Hepatocyte (in vitro differentiated cells): ENCODE results near the gene CMSS1. TPM values are rescaled to one million over a fixed set of nuclear protein-coding genes. Genes with fewer than 3 reads are reported as not detected.

Experiments
- DNase-seq: peaks from one replicate; pipeline ENCODE4 v3.0.0-alpha.2; 2016; ENCODE audit warnings: low spot score
- H2AFZ ChIP-seq: fragments of 200-600 bp; sonication (generic); 2 replicates; pipeline ENCODE4 v1.6.0; 2016; ENCODE audit warnings: antibody characterized with exemption, mild to moderate bottlenecking
- H3K27ac ChIP-seq: fragments of 200-600 bp; sonication (generic); 2 replicates; pipeline ENCODE4 v1.5.1; 2016; ENCODE audit warnings: mild to moderate bottlenecking
- H3K27me3 ChIP-seq: fragments of 200-600 bp; sonication (generic); 2 replicates; pipeline ENCODE4 v1.6.1; 2016
- H3K36me3 ChIP-seq: fragments of 200-600 bp; sonication (generic); replicated peaks from 2 replicates; pipeline ENCODE4 v1.5.1; 2016; ENCODE audit warnings: low read depth; ENCODE audit not compliant: insufficient read depth
- H3K4me1 ChIP-seq: fragments of 200-600 bp; sonication (generic); 2 replicates; pipeline ENCODE4 v1.5.1; 2016; ENCODE audit warnings: mild to moderate bottlenecking, moderate library complexity; ENCODE audit not compliant: insufficient read depth
- H3K4me2 ChIP-seq: fragments of 200-600 bp; sonication (generic); 2 replicates; pipeline ENCODE4 v1.6.0; 2016
- H3K4me3 ChIP-seq: fragments of 200-600 bp; sonication (generic); 2 replicates; pipeline ENCODE4 v1.5.1; 2016; ENCODE audit warnings: mild to moderate bottlenecking
- H3K79me2 ChIP-seq: fragments of 200-600 bp; sonication (generic); 2 replicates; pipeline ENCODE4 v1.6.0; 2017; ENCODE audit warnings: mild to moderate bottlenecking
- H3K9me2 ChIP-seq: fragments of 200-600 bp; sonication (generic); replicated peaks from 2 replicates; pipeline ENCODE4 v1.6.0; 2017; ENCODE audit warnings: mild to moderate bottlenecking; ENCODE audit not compliant: insufficient read depth
- H3K9me3 ChIP-seq: fragments of 200-600 bp; sonication (generic); 2 replicates; pipeline ENCODE4 v1.5.1; 2016; ENCODE audit warnings: low read depth, mild to moderate bottlenecking
- H4K20me1 ChIP-seq: fragments of 200-600 bp; sonication (generic); 2 replicates; pipeline ENCODE4 v1.6.0; 2016; ENCODE audit warnings: mild to moderate bottlenecking; ENCODE audit not compliant: insufficient read depth, poor library complexity, severe bottlenecking
- CTCF ChIP-seq: fragments of 200-600 bp; sonication (generic); IDR thresholded peaks from 2 replicates; pipeline ENCODE4 v1.5.1; 2016; ENCODE audit warnings: antibody characterized with exemption, mild to moderate bottlenecking; ENCODE audit not compliant: poor library complexity
- EZH2 ChIP-seq: fragments of 200-600 bp; sonication (generic); IDR thresholded peaks from 2 replicates; pipeline ENCODE4 v1.6.1; 2016; ENCODE audit warnings: antibody characterized with exemption, mild to moderate bottlenecking, borderline replicate concordance
- EZH2phosphoT487 ChIP-seq: fragments of 200-600 bp; sonication (generic); IDR thresholded peaks from one replicate; pipeline ENCODE4 v1.6.1; 2018; ENCODE audit warnings: antibody characterized with exemption, mild to moderate bottlenecking, low read depth, moderate library complexity; ENCODE audit not compliant: unreplicated experiment, severe bottlenecking
- WGBS: methylation state at CpG from one replicate; pipeline ENCODE4 v1.1.6; 2016; ENCODE audit warnings: low lambda C conversion rate; ENCODE audit errors: missing lambda C conversion rate; 5-methylcytosine and 5-hydroxymethylcytosine counted together
- polyA plus RNA-seq: library from polyadenylated mRNA; unstranded; fragments of >200 nt; fragmentation: Nextera tagmentation; extraction: Ambion mirVana; gene quantifications from 2 replicates; pipeline ENCODE4 v1.2.1, GENCODE V29; 2016
- total RNA-seq: library from RNA; depleted of rRNA; stranded (reverse); fragments of >200 nt; gene quantifications from 2 replicates; pipeline ENCODE4 v1.2.3, GENCODE V29; 2014

The CMSS1 gene
- total and polyA plus RNA-seq, 2 experiments from 2014 or later = 11.8 to 17.0 TPM

GRCh38 chr3:100029052-100029451, 211.4 kb downstream of the CMSS1 start:
- DNase-seq = no peak
- H3K9me3 ChIP-seq = no peaks in the 10 kb centered on the region
- 91% methylated on average over 1 of the region's 1 CpG for WGBS
- H3K27me3 ChIP-seq = no peaks in the 10 kb centered on the region
- H3K9me2 ChIP-seq = no peaks in the 10 kb centered on the region
- TF ChIP-seq EZH2 (no peak), EZH2phosphoT487 (no peak), CTCF (no peak)
- peak overlapping the region; percentile 59 for H3K27ac ChIP-seq
- H3K4me2 ChIP-seq = no peak overlapping the region
- no peaks in the 10 kb centered on the region for H3K36me3 ChIP-seq
- H2AFZ ChIP-seq = no peak overlapping the region
- H4K20me1 ChIP-seq = no peaks in the 10 kb centered on the region
- no peaks in the 10 kb centered on the region for H3K79me2 ChIP-seq
- no peak overlapping the region for H3K4me3 ChIP-seq
- peaks cover 53% of the 10 kb centered on the region for H3K4me1 ChIP-seq

- H2AFZ ChIP-seq = peak overlapping the region; percentile 10
- H3K36me3 ChIP-seq = no peaks in the 10 kb centered on the region
- no peaks in the 10 kb centered on the region for H3K79me2 ChIP-seq
- H3K27me3 ChIP-seq = no peaks in the 10 kb centered on the region
- H3K4me1 ChIP-seq = peaks cover 53% of the 10 kb centered on the region
- H4K20me1 ChIP-seq = no peaks in the 10 kb centered on the region
- no peak for TF ChIP-seq EZH2
- TF ChIP-seq CTCF = no peak
- TF ChIP-seq EZH2phosphoT487 = no peak
- WGBS = 44% methylated on average over 2 of the region's 2 CpGs
- H3K9me3 ChIP-seq = no peaks in the 10 kb centered on the region
- DNase-seq = no peak
- no peak overlapping the region for H3K4me3 ChIP-seq
- no peaks in the 10 kb centered on the region for H3K9me2 ChIP-seq
- peak overlapping the region; percentile 59 for H3K27ac ChIP-seq
- H3K4me2 ChIP-seq = peak overlapping the region; percentile 11
These were observed 212.0 kb downstream of the CMSS1 start for GRCh38 chr3:100029689-100030088.

- WGBS = 97% methylated on average over 3 of the region's 3 CpGs
- H3K36me3 ChIP-seq = no peaks in the 10 kb centered on the region
- no peak for TF ChIP-seq CTCF
- no peak for TF ChIP-seq EZH2
- TF ChIP-seq EZH2phosphoT487 = no peak
- no peaks in the 10 kb centered on the region for H3K9me2 ChIP-seq
- H3K27ac ChIP-seq = peak overlapping the region; percentile 59
- no peak overlapping the region for H2AFZ ChIP-seq
- H3K9me3 ChIP-seq = no peaks in the 10 kb centered on the region
- no peak overlapping the region for H3K4me2 ChIP-seq
- no peaks in the 10 kb centered on the region for H4K20me1 ChIP-seq
- DNase-seq = no peak
- no peaks in the 10 kb centered on the region for H3K79me2 ChIP-seq
- H3K27me3 ChIP-seq = no peaks in the 10 kb centered on the region
- H3K4me1 ChIP-seq = peaks cover 53% of the 10 kb centered on the region
- H3K4me3 ChIP-seq = no peak overlapping the region
These were observed 212.7 kb downstream of the CMSS1 start for GRCh38 chr3:100030346-100030745.
